Muscle of leg (tissue), 11 donors: ENCODE measurements around the gene CTRB1. TPM values are rescaled to one million over a fixed set of nuclear protein-coding genes. Genes with fewer than 3 reads are reported as not detected.
"Not testable (repeated sequence)": the region's sequence is repeated elsewhere in the genome, so short reads cannot be mapped to it uniquely, and the experiment has no call there.

Experiments
- DNase-seq: peaks from one replicate; pipeline ENCODE4 v3.0.0; 2013
- H3K27ac ChIP-seq: one replicate; pipeline ENCODE4 v1.5.1; 2013; ENCODE audit warnings: mild to moderate bottlenecking, low read length, control low read depth
- H3K27me3 ChIP-seq: one replicate; pipeline ENCODE4 v1.6.1; 2013; ENCODE audit warnings: low read length; ENCODE audit not compliant: control insufficient read depth, insufficient read depth
- H3K36me3 ChIP-seq: one replicate; pipeline ENCODE4 v1.6.1; 2013; ENCODE audit warnings: low read length; ENCODE audit not compliant: control insufficient read depth, insufficient read depth
- H3K4me1 ChIP-seq: one replicate; pipeline ENCODE4 v1.6.1; 2013; ENCODE audit warnings: low read length; ENCODE audit not compliant: control insufficient read depth, insufficient read depth
- H3K4me3 ChIP-seq: one replicate; pipeline ENCODE4 v1.5.1; 2013; ENCODE audit warnings: low read length, control low read depth
- H3K9me3 ChIP-seq: replicated peaks from 2 replicates; pipeline ENCODE4 v1.6.1; 2013; ENCODE audit warnings: low read depth, low read length; ENCODE audit not compliant: control insufficient read depth
- WGBS: methylation state at CpG from one replicate; pipeline ENCODE4 v1.1.5; 2013; ENCODE audit warnings: missing lambda C conversion rate; ENCODE audit not compliant: insufficient coverage; 5-methylcytosine and 5-hydroxymethylcytosine counted together
- polyA plus RNA-seq, 8 donors: library from polyadenylated mRNA; unstranded; fragments of 120-200 nt; gene quantifications; one replicate each; pipeline versions ENCODE4 v1.2.1 to v1.2.3, GENCODE V29; 2013; ENCODE audit warnings: inconsistent platforms in 1 of 8, low replicate concordance in 1 of 8; ENCODE audit not compliant: insufficient read length in 8 of 8, insufficient read depth in 1 of 8
- total RNA-seq: library from RNA; stranded (reverse); fragments of 120-200 nt; gene quantifications from one replicate; pipeline ENCODE4 v1.2.4, GENCODE V29; 2013

The CTRB1 gene
- total and polyA plus RNA-seq, 9 donors, result 0.20 to 1.0 (median 0.56) TPM; not detected in 2

DNA sequence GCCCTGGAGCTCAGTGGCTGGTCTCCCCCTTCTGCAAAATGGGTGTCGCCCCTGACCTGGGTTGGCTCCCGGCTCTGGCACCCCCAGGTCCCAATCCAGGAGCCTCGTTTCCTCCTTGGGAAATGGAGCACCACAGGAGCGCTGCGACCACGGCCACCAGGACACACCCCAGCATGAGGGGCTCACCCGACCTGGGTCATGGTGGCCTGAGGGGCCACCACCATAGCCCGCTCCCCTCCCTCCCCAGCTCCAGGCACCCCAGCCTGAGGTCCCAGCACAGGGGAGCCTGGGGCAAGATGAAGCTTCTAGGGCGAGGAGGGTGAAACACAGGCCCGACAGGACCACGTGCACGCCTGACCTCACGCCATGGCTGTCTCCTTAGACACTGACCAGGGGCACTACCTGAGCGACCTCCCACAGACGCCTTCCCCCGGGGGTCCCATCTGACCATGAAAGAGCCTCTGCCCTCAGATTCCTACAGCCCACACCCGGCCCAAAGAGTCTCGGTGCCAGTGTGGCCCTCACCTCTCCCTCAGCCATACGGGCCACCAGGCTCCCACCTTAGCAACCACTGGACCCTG, 20.8 kb downstream of the CTRB1 start:
- H3K9me3 ChIP-seq, result no peaks in the 10 kb centered on the region
- no peak overlapping the region for H3K4me3 ChIP-seq
- 83% methylated on average over 11 of the region's 19 CpGs for WGBS
- no peak for DNase-seq
- H3K4me1 ChIP-seq, result peaks cover 71% of the 10 kb centered on the region
- peaks cover 74% of the 10 kb centered on the region for H3K36me3 ChIP-seq
- no peaks in the 10 kb centered on the region for H3K27me3 ChIP-seq
- H3K27ac ChIP-seq, result peak overlapping the region; percentile 92

DNA sequence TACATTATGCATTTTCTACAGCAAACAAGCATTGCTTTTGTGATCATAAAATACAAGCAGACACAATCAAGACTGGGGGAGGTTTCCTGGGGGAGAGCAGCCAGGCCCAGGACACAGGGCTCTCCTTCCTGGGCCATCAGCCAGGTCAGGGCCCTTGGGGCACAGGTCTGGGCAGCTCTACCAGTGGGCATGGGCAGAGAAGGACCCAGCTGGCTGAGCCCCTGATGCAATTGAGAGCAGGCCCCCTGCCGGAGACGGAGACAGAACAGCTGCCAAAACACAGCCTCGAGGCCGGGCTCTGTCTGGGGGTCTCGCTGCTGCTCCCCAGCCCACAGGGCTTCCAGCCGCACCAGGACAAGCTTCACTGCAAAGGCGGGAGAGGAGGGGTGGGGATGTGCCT, 21.8 kb downstream of the CTRB1 start:
- H3K36me3 ChIP-seq, result peaks cover 65% of the 10 kb centered on the region
- DNase-seq, H3K27me3 ChIP-seq, H3K4me3 ChIP-seq, H3K9me3 ChIP-seq: not testable (repeated sequence)
- WGBS, result 25% methylated on average over 2 of the region's 7 CpGs
- peak overlapping the region; percentile 35 for H3K27ac ChIP-seq
- peaks cover 80% of the 10 kb centered on the region for H3K4me1 ChIP-seq

DNA sequence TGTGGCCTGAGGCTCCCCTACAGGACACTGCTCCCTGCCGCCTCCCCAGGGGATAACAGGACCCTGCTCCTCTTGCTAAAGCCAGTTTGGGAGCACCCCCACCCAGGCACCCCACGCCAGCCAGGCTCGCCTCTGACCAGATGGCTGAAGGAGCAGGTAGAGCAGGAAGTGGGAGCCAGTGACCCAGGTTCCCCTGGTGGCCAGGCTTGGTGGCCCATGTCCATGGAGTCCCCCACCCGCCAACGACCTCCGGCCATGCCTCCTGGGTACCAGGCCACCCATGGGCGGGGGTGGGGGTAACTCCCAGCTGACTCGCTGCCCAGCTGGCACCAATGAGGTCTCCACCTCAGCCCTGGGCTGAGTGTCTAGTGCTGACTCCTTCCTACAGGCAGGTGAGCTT, 22.6 kb downstream of the CTRB1 start:
- H3K4me1 ChIP-seq, result peaks cover 88% of the 10 kb centered on the region
- H3K4me3 ChIP-seq, result no peak overlapping the region
- DNase-seq, result no peak
- H3K27me3 ChIP-seq, result no peaks in the 10 kb centered on the region
- no peak overlapping the region for H3K27ac ChIP-seq
- WGBS, result 74% methylated on average over 7 of the region's 8 CpGs
- no peaks in the 10 kb centered on the region for H3K9me3 ChIP-seq
- H3K36me3 ChIP-seq, result peaks cover 57% of the 10 kb centered on the region

DNA sequence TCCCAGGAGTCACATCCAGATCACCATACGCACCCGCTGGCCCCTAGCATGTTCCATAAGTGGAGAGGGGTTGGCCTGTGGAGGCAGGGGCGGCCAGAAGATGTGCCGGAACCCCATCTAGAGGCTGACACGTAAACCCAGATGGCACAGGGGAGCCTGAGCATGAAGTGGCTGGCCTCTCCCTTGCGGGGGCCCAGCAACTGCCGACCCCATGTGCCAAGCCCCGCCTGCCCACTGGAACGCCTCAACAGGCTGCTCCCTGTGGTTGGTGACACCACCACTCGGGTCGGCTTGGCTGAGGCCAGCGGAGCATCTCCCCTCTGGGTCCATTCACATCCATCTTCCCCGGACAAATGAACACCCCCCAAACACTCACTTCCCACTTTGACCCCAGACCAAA, 23.2 kb downstream of the CTRB1 start:
- Histone ChIP-seq H3K9me3 (no peaks in the 10 kb centered on the region), H3K4me1 (peaks cover 94% of the 10 kb centered on the region), H3K36me3 (peaks cover 52% of the 10 kb centered on the region), H3K4me3 (no peak overlapping the region), H3K27me3 (no peaks in the 10 kb centered on the region), H3K27ac (no peak overlapping the region)
- 85% methylated on average over 13 of the region's 13 CpGs for WGBS
- no peak for DNase-seq

DNA sequence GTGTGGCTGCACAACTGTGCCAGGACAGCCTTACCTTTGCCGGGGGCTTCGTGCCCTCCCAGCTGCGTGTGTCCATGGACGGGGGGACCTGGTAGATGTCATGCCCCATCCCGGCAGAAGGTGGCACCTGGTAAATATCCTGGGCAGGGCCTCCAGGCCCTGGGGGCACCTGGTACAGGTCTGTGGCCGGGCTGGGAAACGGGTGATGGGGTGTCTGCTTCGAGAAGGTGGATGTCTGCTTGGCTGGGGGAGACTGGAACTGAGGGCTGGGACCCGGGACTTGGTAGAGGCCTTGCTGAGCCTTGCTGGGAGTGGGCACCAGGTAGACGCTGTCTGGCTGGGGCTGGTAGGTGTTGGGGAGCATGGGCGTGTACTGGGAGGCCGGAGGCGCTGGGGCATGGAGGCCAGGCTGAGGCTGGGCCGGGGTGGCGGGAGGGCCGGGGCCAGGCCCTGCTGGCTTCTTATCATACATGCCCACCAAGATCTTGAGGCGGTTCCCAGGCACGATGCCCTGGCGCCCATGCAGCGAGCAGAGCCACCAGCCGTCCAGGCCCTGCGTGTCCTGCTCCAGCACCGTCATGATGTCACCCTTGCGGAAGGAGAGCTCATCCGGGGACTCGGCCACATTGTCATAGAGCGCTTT, 23.8 kb downstream of the CTRB1 start:
- not testable (repeated sequence) for H3K9me3 ChIP-seq, H3K27ac ChIP-seq, H3K4me3 ChIP-seq, H3K27me3 ChIP-seq, DNase-seq
- WGBS, result 86% methylated on average over 20 of the region's 27 CpGs
- Histone ChIP-seq H3K36me3 (peaks cover 47% of the 10 kb centered on the region), H3K4me1 (peaks cover 96% of the 10 kb centered on the region)

DNA sequence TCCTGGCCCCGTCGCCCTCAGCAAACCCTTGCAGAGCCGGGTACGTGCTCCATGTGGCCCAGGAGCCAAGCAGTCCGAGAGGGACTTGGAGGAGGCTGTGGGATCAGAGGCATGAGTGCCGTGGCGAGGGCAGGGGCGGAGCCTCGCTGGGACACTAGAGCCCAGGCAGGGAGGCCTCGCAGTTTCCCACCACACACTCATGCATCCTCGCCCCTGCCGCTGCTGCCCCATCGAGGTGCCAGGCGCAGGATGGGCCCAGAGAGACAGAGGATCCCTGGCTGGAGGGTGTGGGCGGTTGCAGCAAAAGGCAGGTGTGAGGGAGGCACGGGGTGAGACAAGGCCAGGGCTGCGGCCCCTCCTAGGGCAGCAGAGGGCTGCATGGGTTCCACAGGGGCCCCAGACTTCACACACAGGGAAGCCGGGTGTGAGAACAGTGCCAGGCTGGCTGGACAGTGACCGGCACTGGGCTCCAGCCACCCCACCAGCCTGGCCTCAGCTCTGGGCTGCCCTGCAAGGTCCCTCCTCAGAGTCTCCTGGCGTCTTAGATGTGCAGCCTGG, 25.0 kb downstream of the CTRB1 start:
- 63% methylated on average over 10 of the region's 20 CpGs for WGBS
- no peaks in the 10 kb centered on the region for H3K9me3 ChIP-seq
- H3K27me3 ChIP-seq, result no peaks in the 10 kb centered on the region
- peaks cover 46% of the 10 kb centered on the region for H3K36me3 ChIP-seq
- DNase-seq, result no peak
- H3K4me1 ChIP-seq, result peaks cover 96% of the 10 kb centered on the region
- H3K4me3 ChIP-seq, result no peak overlapping the region
- peak overlapping the region; percentile 95 for H3K27ac ChIP-seq

DNA sequence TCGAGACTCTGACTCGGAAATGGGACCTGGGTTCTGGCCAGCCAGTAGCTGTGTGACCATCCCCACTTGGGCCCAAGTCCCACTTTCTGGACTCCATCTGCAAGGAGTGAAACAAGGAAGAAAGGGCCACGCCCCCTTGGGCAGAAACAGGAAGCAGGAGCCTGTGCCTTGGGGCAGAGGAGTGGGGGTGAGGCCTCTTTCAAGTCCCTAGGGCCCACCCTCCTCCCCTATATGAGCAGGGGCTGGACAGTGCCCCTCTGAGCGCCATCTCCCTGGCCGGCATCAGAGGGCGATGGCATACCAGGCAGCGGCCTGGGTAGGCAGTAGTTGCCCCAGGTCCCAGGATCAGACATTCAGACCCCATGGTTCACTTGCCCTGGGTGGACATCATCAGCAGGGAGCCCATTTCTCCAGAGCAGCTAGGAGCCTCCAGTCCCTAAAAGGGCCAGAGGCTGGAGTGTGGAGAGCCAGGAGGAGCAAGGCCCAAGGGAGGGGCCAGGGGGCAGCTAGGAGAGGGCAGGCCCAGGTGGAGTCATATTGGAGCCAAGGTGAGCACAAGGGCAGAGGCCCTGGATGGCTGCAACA, 25.5 kb downstream of the CTRB1 start:
- WGBS, result 64% methylated on average over 6 of the region's 7 CpGs
- DNase-seq, result peak; percentile 78

DNA sequence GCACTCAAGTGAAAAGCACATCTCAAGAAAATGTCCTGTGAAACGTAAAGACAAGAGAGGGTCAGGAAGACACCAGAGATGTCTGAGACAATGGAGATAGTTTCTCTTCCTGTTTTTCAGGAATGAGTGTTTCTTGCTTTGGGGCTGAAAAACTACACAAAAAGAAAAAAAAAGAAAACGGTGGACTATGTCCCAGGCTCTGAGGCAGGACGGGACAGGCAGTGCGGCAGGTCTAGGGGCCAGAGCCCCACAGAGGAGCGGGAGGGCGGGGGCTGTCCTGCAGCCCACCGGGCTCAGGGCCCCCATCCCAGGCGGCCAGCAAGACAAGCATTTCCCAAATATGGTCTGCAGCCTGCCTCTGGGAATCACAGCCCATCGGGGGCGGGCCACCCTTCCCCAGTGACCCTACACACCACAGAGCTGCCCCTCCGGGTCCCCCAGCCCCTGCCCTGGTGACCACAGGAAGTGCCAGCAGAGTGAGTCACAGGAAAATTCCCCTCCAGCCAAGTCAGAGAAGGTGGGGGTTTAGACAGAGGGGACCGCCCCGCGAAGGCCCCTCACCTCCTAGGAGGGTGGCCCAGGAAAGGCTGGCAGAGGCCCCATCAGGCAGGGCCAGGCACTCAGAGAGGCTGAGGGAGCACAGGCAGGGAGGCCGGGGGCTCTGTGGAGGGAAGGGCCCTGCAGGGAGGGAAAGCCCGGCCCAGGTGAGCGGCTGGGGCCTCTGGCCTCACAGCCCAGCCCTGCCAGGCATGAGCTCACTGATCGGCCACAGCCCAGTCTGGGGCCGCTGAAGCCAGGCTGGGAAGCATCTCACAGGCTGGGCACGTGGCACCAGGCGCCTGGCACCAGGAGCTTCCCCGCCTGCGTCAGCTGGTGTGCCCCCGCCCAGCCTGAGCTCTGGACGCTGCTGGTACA, 26.3 kb downstream of the CTRB1 start:
- peak overlapping the region; percentile 95 for H3K27ac ChIP-seq
- peak; percentile 93 for DNase-seq
- H3K4me1 ChIP-seq, result peaks cover 96% of the 10 kb centered on the region

More for the DNA sequence above, 25.5 kb downstream of the CTRB1 start:
- no peaks in the 10 kb centered on the region for H3K9me3 ChIP-seq
- H3K27me3 ChIP-seq, result no peaks in the 10 kb centered on the region
- H3K27ac ChIP-seq, result peak overlapping the region; percentile 95
- peaks cover 96% of the 10 kb centered on the region for H3K4me1 ChIP-seq
- H3K4me3 ChIP-seq, result no peak overlapping the region
- H3K36me3 ChIP-seq, result peaks cover 46% of the 10 kb centered on the region

DNA sequence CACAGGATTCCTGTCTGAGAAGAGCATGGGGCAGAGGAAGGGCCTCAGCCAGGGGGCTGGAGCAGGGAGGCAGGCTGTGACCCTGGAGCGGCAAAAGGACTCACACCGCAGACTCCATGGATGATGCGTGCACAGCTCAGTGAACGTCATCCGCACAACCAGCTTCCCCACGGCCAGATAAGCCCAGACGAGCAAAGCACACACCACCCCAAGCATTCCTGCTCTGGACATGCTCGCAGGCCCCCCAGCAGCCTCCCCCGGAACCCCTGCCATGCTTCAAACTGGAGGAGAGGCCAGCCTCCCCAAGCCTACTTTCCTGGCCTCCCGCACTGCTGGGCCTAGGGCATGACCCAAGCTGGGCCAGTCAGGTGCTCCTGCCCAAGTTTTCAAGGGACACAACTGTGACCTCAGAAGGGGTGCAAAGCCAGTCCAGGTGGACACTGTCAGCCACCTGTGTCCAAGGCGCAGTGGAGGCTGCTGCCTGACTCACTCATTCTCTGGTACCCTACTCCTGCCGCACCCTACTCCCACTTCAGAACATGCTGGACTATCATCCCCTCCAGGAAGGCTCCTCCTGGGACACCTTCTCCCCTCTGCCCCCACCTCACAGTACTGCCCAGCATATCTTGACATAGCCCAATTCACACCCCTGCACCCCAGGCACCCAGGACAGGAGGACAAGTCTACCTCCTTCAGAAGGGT, 27.9 kb downstream of the CTRB1 start:
- no peak overlapping the region for H3K4me3 ChIP-seq
- 76% methylated on average over 12 of the region's 12 CpGs for WGBS
- H3K27me3 ChIP-seq, result peaks cover 4% of the 10 kb centered on the region
- H3K36me3 ChIP-seq, result peaks cover 26% of the 10 kb centered on the region
- H3K4me1 ChIP-seq, result peaks cover 87% of the 10 kb centered on the region
- H3K9me3 ChIP-seq, result no peaks in the 10 kb centered on the region
- DNase-seq, result no peak
- H3K27ac ChIP-seq, result peak overlapping the region; percentile 95

More for the DNA sequence above, 26.3 kb downstream of the CTRB1 start:
- H3K9me3 ChIP-seq, result no peaks in the 10 kb centered on the region
- peaks cover 40% of the 10 kb centered on the region for H3K36me3 ChIP-seq
- WGBS, result 21% methylated on average over 17 of the region's 25 CpGs
- H3K27me3 ChIP-seq, result peaks cover 2% of the 10 kb centered on the region
- no peak overlapping the region for H3K4me3 ChIP-seq
